Stimulated activated CD4-positive, alpha-beta T cell treated with anti-CD3 and anti-CD28 coated beads, Interleukin-2, amount 100 ng/mL, for 24 hours (primary cell): ENCODE results near the gene TUBGCP2.
"Not testable (repeated sequence)": the region's sequence is repeated elsewhere in the genome, so short reads cannot be mapped to it uniquely, and the experiment has no call there.

Source experiments
- DNase-seq, 2 donors: peaks; one replicate each; pipeline ENCODE4 v3.0.0-alpha.2; 2020

The TUBGCP2 gene

DNA sequence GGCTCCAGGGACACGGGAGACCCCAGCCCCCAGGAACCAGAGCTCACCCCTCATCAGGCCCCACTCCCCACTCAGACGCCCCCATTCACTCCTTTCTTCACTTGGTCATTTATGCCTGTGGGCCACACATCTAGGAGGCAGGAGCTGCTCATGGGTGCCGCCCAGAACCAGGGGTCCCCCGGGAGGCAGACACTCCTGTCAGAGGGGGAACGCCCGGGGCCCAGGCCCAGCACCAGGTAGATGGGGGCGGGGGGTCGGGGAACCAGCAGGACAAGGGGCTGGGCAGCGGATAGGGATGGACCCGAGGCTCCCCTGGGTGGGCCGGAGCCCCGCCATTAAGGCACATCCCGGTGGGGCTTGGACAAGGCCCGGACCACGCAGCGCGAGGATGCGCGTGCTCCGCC is 16.2 kb upstream of the TUBGCP2 start:
- no peak for DNase-seq

DNA sequence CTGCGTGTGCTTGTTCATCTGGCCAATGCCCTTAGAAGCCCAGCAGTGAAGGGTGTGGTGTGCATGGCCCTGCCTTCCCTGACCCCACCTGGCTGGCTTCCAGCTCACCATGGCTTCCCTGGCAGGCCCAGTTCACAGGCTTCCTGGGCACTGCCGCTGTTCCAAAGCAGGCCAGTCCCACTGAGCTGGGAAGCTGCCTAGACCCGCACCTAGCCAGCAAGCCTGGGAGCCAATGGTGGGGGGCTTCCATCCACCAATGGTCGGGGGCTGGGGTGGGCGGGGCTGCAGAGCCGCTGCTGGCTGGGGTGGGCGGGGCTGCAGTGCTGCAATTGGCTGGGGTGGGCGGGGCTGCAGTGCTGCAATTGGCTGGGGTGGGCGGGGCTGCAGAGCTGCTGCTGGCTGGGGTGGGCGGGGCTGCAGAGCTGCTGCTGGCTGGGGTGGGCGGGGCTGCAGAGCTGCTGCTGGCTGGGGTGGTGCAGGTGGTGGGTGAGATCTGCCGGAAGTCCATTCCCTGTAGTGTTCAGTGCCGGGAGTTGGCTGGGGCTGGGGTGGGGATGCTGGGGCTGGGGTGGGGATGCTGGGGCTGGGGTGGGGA is 15.6 kb upstream of the TUBGCP2 start:
- DNase-seq: peak; percentile 57 to 72

DNA sequence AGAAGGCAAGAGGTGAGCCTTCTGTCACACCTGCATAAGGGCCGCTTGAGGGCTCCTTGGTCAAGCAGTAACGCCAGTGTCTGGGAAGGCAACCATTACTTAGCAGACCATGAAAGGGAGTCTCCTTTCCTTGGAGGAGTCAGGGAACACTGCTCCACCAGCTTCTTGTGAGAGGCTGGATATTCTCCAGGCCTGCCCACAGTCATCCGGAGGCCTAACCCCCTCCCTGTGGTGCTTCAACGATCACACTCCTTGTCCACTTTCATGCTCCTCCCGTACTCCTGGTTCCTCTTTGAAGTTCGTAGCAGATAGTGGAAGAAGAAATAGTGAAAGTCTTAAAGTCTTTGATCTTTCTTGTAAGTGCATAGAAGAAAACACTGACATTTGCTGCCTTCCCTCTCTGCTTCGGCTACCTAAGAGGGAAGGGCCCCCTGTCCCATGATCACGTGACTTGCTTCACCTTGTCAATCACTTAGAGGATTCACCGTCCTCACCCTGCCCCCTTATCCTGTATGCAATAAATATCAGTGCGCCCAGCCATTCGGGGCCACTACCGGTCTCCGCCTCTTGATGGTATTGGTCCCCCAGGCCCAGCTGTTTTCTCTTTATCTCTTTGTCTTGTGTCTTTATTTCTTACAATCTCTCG is 13.5 kb upstream of the TUBGCP2 start:
- not testable (repeated sequence) for DNase-seq

DNA sequence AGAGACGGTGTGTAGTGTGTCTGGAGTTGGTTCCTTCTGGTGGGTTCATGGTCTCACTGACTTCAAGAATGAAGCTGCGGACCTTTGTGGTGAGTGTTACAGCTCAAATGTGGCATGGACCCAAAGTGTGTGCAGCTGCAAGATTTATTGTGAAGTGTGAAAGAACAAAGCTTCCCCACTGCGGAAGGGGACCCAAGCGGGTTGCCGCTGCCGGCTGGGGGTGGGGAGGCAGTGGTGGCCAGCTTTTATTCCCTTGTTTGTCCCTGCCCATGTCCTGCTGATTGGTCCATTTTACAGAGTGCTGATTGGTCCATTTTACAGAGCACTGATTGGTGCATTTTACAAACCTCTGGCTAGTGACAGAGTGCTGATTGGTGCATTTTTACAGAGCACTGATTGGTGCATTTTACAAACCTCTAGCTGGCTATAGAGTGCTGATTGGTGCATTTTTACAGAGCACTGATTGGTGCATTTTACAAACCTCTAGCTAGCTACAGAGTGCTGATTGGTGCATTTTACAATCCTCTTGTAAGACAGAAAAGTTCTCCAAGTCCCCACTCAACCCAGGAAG is 12.3 kb upstream of the TUBGCP2 start:
- DNase-seq: not testable (repeated sequence)

DNA sequence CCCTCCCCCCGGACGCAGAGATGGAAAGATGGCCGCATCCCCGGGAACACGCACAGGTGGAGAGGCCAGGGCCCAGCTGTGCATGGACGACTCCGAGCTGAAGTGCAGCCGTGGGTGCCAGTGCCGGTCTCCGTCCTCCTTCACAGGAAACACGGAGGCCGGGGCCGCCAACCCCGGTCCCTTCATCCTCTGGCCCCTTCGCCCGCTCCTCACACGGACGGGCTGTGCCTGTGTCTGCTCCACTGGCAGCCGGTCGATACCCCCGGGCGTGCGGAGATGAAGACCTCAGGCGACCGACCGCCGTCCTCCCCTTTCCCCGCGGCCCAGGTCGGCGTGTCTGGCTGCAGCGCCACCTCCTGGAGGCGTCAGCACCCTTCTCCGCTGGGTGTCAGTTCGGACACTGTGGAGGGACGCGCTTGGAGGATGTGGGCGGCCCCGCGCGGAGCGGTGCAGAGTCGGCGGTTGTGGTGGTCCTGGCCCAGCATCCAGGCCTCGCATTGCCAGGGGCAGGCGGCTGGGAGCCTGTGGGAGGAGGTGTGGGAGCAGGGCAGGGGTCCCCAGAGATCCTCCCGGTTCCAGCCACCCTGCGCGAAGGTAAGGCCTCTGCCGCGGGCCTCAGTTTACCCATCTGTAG is 9.9 kb upstream of the TUBGCP2 start:
- DNase-seq: peak; percentile 73 to 78

DNA sequence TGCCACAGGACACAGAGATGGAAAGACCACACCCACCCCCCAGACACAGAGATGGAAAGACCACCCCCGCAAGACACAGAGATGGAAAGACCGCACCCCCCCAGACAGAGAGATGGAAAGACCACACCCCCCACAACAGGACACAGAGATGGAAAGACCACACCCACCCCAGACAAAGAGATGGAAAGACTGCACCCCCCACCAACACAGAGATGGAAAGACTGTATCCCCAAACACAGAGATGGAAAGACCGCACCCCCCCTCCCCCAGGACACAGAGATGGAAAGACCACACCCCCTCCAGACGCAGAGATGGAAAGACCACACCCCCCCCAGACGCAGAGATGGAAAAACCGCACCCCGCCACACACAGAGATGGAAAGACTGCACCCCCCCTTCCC is 8.1 kb upstream of the TUBGCP2 start:
- no peak for DNase-seq

DNA sequence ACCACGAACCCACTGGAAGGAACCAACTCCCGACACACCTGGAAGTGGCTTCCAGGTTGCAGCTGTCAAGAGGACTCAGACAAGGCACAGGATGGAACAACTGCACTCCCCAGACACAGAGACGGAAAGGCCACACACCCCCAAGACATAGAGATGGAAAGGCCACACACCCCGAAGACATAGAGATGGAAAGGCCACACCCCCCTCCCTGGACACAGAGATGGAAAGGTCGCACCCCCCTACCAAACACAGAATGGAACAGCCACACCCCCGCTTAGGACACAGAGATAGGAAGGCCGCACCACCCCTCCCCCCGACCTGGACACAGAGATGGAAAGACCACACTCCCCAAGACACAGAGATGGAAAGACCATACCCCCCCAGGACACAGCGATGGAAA is 7.6 kb upstream of the TUBGCP2 start:
- DNase-seq: no peak

DNA sequence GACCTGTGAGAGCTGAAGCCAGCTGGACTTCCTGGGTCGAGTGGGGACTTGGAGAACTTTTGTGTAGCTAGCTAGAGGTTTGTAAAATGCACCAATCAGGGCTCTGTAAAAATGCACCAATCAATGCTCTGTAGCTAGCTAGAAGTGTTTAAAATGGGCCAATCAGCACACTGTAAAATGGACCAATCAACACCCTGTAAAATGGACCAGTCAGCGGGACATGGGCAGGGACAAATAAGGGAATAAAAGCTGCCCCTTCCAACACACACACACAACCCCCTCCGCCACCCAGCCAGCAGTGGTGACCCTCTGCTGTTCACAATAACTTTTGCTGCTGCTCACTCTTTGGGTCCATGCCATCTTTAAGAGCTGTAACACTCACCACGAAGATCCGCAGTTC is 7.2 kb upstream of the TUBGCP2 start:
- no peak for DNase-seq

DNA sequence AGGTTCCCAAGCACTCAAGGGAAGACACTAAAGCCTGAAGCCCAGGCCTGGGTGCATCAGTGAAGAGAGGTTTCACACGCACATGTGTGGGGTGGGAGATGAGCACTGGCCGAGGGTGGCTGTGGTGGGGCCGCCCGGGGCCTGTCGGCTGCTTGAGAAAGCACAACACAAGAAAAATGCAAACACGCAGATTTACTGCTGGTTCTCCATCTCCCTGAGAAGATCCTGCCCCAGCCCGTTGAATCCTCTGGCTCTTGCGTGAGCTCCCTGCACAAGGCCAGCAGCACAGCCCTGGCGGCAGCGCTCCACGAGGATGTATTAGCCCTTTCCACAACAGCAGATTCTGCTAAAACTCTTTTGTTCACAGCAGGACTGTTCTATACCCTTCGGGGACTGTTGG is 6.2 kb upstream of the TUBGCP2 start:
- no peak for DNase-seq

DNA sequence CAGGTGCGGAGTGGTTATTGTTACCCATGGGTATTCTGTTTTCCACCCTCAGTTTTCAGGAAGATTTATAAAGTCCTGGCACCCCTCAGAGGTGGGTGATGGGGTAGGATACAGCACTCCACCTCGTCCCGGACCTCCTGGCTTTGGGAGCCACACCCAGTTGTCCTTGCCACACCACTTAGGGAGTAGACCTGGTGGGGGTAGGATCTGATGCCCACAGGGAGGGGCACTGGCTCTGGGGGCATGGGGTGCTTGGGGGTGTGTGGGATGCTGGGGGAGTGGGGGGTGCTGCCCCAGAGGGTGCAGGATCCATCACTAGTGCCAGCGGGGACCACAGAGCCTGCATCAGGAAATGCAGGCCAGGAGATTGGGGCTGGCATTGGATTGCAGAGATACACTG is 4.5 kb upstream of the TUBGCP2 start:
- DNase-seq: no peak

DNA sequence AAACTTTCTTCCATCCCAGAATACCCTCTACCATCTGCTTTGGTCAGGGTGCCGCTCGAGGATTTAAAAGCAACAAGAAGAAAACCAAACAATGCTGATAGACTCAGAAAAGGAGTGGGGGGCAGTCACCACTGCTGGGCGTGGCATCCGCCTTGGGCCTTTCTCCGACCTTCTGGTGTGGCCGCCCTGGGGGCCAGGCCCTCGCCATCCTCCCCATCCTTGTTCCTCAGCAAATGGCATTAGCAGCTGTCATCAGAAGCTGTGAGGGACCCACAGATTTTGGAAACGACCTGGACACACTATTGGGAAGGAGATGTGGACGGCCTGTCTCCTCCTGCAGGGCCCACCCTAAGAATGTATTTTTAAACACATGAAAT is 4.1 kb upstream of the TUBGCP2 start:
- DNase-seq: no peak

DNA sequence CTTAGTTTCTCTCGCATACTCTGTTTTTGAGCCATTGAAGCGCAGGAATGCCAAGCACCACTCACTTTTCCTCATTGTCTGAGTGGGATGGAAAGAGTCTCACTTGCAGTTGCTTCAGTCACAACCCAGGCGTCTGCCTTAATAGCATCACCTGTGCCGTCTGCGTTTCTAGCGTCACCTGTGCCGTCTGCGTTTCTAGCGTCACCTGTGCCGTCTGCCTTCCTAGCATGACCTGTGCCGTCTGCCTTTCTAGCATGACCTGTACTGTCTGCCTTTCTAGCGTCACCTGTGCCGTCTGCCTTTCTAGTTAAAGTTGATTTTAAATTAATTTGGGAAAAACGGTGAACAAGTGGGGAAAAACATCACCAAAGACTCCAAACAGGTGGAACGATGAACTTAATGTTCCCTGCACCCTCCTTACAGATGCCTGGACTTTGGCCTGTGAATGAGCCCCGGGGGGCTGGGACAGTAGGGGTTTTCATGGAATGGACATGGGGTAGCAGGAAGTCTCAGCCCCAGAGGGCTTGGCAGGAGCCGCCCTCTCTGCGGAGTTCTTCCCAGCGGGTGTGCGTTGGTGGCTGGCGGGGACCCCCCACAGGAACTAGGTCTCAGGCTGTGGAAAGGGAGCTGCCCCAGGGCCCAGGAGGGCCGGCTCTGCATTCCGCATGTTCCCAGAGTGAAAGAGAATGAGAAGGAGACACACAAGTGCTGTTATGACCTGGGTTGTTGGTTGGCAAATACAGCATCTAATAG is 3.5 kb upstream of the TUBGCP2 start:
- DNase-seq: no peak

DNA sequence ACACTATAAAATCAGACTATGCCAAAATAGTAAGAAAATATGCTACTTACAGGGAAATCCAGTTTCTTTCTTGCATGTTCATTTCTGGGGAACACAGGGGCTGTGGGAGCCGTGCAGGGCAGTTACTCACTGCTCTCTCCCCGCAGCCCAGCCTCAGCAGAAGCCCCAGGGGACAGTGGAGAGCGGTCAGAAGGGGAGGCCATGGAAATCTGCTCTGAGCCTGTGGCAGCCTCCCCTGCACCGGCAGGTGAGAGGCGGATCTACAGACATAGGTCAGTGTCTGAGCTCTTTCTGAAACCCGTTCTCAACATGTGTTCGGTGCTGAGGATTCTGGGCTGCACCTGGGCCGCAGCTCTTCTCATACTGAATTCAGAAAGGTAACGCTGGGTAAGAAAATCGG is 2.9 kb upstream of the TUBGCP2 start:
- no peak for DNase-seq

DNA sequence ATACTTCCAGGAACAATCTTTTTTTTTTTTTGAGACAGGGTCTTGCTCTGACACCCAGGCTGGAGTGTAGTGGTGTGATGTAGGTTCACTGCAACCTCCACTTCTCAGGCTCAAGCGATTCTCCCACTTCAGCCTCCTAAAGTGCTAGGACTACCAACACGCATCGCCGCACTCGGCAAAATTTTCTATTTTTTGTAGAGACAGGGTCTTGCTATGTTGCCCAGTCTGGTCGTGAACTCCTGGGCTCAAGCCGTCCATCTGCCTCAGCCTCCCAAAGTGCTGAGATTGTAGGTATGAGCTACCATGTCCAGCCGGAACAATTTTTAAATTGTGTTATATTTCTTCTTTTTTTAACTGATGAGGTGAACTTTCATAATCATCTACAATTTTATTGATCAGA is 2.1 kb upstream of the TUBGCP2 start:
- DNase-seq: no peak

DNA sequence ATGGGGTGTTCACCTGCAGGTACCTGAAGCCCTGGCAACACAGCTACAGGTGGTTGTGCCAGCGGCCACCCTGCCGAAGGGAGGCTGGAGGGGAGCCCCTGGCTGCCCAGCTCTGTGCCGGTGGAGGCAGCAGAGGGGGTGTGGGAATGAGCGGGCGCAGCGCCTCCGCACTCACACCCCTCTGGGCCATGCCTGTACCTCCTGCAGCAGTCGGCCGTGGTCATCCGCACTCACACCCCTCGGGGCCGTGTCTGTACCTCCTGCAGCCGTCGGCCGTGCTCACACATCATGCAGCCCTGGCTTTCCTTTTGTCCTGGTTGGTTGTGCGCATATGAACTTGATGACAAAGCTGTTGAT is 1.7 kb upstream of the TUBGCP2 start:
- DNase-seq: no peak

DNA sequence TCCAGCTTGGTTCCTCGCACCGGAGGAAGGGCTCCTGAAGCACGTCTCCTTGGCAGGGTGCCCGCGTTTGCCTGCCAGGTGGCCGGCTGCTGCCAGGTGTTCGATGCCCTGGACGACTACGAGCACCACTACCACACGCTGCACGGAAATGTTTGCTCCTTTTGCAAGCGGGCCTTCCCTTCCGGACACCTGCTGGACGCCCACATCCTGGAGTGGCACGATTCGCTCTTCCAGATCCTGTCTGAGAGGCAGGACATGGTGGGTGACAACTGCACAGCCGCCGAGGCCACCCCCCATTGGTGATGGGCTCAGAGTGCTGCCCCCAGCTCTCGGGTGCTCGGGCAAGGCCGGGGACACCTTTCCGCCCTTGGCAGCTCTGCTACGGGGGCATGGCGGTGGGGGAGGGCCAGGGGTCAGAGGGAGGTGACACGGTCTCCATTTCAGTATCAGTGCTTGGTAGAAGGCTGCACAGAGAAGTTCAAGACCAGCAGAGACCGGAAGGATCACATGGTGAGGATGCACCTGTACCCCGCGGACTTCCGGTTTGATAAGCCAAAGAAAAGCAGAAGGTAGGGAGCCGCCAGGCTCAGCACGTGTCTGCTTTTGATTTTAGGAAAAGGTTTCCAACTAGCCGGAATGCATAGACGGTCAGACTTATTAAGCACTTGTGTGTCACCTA is 1.2 kb upstream of the TUBGCP2 start:
- DNase-seq: no peak

DNA sequence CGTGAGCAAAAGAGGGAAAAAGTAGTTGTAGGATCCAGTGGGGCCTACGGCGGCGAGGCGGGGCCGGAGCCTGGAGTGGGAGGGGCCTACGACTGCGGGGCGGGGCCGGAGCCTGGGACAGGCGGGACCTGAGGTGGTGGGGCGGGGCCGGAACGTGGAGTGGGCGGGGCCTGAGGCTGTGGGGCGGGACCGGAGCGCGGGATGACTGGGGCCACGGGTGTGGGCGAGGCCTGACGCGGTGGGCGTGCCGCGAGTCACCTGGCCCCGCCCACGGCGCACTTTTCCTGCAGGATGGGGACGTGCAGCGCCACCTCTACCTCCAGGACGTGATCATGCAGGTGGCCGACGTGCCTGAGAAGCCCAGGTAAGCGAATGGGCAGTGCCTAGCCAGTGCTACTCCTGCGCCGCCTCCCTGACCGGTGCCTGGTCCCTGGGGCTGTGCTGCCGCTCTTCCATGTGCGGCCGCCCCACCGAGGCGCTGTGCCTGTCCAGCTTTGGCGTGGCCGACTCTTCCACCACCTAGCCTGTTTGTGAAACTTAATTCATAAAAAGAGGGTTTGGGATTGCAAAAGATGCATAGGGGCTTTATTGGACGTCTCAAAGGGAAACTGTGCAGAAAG is 538 bp upstream of the TUBGCP2 start:
- DNase-seq: peak; percentile 94 to 95

DNA sequence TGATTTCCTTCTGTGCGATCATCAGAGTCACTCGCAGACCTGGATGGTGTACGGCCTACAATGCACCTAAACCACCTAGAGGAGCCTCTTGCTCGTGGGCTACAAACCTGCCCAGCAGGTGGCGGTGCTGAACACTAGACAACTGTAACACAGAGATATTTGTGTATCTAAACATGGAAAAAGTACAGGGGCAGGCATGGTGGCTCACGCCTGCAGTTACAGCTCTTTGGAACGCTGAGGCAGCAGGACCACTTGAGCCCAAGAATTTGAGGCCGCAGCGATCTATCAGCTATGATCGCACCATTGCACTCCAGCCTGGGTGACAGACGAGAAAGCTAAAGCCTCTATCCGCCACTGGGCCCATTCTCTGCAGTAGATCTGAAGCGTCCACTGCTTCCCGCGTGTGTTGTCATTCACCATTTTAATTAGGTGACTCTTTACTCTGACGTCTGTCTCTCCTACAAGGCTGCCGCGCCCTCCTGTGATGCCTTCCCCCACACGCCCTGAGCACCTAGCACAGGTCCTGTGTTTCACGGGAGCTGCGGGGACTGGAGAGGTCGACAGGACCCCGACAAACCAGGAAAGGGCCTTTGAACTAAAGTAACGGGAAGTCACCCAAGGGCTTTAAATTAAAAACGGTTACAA is 774 bp downstream of the TUBGCP2 start:
- DNase-seq: peak; percentile 87 to 89

DNA sequence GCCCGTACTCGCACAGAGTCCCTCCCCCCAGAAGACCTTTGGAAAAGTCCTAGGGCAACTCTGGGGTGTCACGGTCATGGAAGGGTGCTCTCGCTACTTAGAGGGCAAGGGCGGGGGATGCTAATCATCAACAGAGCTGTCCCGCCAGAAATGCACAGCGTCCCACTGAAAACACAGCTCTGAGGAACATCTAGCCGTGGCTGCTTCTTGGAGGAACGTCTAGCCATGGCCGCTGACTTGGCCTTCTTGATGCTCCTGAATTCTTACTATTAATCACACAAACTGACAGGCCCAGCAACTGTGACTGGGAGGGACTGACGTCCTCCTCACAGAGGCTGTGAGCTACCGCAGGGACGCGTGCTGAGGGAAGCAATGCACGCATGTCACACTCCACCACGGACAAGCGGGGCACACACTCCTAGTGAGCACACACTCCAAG is 1.7 kb downstream of the TUBGCP2 start:
- no peak for DNase-seq

DNA sequence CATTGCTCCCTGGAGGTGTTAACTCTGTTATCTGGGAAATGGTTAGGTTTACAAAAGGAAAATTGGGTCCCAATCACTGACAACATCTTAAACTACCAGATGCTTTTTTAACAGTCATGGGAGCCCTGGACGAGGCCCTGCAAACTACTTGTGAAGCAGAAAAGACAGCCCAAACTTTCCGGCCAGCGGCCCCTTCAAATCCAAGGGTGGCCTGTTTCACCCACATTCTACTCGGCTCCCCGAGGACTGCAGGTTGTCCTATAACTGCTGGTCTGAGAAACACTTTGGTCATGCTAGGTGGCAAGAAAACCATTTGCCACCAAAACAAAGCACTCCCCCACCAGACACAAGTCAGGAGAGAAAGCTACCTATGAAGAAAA is 2.6 kb downstream of the TUBGCP2 start:
- no peak for DNase-seq

DNA sequence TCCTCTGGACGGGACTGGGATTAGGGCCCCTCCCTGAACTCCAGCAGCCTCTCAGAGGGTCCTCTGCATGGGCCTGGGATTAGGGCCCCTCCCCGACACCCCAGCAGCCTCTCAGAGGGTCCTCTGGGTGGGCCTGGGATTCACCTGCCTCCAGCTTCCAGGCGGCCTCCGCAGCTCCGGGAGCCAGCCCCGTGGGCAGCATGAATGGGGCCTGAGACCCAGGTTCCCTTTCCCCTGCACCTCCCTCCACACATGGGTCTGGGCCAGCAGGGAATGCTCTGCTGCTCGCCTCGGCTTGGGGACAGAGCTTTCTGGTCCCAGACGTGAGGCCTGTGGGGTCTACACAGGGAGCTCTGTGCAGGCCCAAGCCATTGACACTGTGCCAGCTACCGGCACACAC is 5.5 kb downstream of the TUBGCP2 start:
- DNase-seq: no peak

DNA sequence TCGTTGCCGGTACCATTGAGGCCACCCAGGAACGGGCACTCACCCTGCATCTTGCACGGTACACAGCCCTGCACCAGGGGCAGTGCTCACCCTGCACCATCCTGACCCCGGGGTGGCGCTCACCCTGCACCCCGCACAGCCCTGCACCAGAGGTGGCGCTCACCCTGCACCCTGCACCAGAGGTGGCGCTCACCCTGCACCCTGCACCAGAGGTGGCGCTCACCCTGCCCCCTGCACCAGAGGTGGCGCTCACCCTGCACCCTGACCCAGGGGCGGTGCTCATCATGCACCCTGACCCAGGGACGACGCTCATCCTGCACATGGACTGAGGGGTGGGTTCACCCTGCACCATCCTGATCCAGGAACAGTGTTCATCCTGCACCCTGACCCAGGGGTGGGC is 6.4 kb downstream of the TUBGCP2 start:
- no peak for DNase-seq
